H1 (cell line): ENCODE results near the gene ANAPC5.

Experiments
- GTF2F1 ChIP-seq: IDR thresholded peaks from 2 replicates; pipeline ENCODE4 v1.6.1; 2012; ENCODE audit warnings: low read depth, low read length, improper control_type of control experiment, borderline replicate concordance
- NANOG ChIP-seq: IDR thresholded peaks from 2 replicates; pipeline ENCODE4 v1.6.1; 2011; ENCODE audit warnings: low read length, low read depth, mild to moderate bottlenecking, inconsistent platforms; ENCODE audit not compliant: insufficient read depth, poor library complexity, severe bottlenecking
- SIN3A ChIP-seq, 2 experiments: IDR thresholded peaks in 1 of 2; conservative IDR thresholded peaks in 1 of 2; 2 replicates each; pipeline ENCODE4 v1.6.1; 2011 to 2012; ENCODE audit warnings: low read length in 2 of 2, improper control_type of control experiment in 1 of 2, low read depth in 1 of 2, mild to moderate bottlenecking in 1 of 2
- TF ChIP-seq, protein P1 (sequence below): fragments of 300-600 bp; sonication (generic); IDR thresholded peaks from 2 replicates; pipeline ENCODE4 v1.7.1; 2012; ENCODE audit warnings: low read length, moderate library complexity, mild to moderate bottlenecking, inconsistent platforms; ENCODE audit not compliant: insufficient replicate concordance
- TF ChIP-seq, protein P2 (sequence below), 3 experiments: IDR thresholded peaks; 1 replicate in 2 of 3; 2 replicates in 1 of 3; pipeline versions ENCODE4 v1.5.1 to v1.6.1; 2011; ENCODE audit warnings: low read length in 3 of 3, mild to moderate bottlenecking in 3 of 3, inconsistent platforms in 2 of 3, low read depth in 1 of 3, moderate library complexity in 1 of 3; ENCODE audit not compliant: insufficient read depth in 1 of 3; ENCODE audit errors: control extremely low read depth in 1 of 3
- TF ChIP-seq, protein P3 (sequence below): IDR thresholded peaks from 2 replicates; pipeline ENCODE4 v1.6.1; 2011; ENCODE audit warnings: low read length, improper control_type of control experiment

DNA sequence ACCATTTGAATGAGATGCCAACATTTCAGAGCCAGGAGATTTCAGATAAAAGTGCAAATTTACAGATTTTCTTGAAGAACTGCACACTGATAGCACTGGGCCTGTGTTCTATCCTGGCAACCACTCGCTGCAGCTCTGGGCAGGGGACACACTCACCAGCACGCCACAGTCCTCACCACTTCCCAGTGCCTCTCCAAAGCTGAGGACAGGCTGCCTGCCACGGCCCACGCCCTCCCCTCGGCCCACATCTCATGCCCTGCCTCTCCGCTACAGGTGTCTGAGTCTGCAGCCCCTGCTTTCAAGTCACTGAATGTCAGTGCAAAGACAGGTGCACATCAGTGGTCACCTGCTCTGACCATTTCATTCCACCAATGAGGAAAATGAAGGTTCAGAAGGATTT lies 68.4 kb downstream of the ANAPC5 start:
- TF ChIP-seq NANOG (no peak), GTF2F1 (no peak), SIN3A (conservative IDR thresholded peaks at IDR 0.05 in 1 of 2, IDR thresholded peaks at IDR 0.05 in 1 of 2; ENCODE audit: low read depth in 1 of 2, low read length in 2 of 2) (no peak)
- TF ChIP-seq, protein P1, sequence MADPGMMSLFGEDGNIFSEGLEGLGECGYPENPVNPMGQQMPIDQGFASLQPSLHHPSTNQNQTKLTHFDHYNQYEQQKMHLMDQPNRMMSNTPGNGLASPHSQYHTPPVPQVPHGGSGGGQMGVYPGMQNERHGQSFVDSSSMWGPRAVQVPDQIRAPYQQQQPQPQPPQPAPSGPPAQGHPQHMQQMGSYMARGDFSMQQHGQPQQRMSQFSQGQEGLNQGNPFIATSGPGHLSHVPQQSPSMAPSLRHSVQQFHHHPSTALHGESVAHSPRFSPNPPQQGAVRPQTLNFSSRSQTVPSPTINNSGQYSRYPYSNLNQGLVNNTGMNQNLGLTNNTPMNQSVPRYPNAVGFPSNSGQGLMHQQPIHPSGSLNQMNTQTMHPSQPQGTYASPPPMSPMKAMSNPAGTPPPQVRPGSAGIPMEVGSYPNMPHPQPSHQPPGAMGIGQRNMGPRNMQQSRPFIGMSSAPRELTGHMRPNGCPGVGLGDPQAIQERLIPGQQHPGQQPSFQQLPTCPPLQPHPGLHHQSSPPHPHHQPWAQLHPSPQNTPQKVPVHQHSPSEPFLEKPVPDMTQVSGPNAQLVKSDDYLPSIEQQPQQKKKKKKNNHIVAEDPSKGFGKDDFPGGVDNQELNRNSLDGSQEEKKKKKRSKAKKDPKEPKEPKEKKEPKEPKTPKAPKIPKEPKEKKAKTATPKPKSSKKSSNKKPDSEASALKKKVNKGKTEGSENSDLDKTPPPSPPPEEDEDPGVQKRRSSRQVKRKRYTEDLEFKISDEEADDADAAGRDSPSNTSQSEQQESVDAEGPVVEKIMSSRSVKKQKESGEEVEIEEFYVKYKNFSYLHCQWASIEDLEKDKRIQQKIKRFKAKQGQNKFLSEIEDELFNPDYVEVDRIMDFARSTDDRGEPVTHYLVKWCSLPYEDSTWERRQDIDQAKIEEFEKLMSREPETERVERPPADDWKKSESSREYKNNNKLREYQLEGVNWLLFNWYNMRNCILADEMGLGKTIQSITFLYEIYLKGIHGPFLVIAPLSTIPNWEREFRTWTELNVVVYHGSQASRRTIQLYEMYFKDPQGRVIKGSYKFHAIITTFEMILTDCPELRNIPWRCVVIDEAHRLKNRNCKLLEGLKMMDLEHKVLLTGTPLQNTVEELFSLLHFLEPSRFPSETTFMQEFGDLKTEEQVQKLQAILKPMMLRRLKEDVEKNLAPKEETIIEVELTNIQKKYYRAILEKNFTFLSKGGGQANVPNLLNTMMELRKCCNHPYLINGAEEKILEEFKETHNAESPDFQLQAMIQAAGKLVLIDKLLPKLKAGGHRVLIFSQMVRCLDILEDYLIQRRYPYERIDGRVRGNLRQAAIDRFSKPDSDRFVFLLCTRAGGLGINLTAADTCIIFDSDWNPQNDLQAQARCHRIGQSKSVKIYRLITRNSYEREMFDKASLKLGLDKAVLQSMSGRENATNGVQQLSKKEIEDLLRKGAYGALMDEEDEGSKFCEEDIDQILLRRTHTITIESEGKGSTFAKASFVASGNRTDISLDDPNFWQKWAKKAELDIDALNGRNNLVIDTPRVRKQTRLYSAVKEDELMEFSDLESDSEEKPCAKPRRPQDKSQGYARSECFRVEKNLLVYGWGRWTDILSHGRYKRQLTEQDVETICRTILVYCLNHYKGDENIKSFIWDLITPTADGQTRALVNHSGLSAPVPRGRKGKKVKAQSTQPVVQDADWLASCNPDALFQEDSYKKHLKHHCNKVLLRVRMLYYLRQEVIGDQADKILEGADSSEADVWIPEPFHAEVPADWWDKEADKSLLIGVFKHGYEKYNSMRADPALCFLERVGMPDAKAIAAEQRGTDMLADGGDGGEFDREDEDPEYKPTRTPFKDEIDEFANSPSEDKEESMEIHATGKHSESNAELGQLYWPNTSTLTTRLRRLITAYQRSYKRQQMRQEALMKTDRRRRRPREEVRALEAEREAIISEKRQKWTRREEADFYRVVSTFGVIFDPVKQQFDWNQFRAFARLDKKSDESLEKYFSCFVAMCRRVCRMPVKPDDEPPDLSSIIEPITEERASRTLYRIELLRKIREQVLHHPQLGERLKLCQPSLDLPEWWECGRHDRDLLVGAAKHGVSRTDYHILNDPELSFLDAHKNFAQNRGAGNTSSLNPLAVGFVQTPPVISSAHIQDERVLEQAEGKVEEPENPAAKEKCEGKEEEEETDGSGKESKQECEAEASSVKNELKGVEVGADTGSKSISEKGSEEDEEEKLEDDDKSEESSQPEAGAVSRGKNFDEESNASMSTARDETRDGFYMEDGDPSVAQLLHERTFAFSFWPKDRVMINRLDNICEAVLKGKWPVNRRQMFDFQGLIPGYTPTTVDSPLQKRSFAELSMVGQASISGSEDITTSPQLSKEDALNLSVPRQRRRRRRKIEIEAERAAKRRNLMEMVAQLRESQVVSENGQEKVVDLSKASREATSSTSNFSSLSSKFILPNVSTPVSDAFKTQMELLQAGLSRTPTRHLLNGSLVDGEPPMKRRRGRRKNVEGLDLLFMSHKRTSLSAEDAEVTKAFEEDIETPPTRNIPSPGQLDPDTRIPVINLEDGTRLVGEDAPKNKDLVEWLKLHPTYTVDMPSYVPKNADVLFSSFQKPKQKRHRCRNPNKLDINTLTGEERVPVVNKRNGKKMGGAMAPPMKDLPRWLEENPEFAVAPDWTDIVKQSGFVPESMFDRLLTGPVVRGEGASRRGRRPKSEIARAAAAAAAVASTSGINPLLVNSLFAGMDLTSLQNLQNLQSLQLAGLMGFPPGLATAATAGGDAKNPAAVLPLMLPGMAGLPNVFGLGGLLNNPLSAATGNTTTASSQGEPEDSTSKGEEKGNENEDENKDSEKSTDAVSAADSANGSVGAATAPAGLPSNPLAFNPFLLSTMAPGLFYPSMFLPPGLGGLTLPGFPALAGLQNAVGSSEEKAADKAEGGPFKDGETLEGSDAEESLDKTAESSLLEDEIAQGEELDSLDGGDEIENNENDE: no peak
- TF ChIP-seq, protein P2, sequence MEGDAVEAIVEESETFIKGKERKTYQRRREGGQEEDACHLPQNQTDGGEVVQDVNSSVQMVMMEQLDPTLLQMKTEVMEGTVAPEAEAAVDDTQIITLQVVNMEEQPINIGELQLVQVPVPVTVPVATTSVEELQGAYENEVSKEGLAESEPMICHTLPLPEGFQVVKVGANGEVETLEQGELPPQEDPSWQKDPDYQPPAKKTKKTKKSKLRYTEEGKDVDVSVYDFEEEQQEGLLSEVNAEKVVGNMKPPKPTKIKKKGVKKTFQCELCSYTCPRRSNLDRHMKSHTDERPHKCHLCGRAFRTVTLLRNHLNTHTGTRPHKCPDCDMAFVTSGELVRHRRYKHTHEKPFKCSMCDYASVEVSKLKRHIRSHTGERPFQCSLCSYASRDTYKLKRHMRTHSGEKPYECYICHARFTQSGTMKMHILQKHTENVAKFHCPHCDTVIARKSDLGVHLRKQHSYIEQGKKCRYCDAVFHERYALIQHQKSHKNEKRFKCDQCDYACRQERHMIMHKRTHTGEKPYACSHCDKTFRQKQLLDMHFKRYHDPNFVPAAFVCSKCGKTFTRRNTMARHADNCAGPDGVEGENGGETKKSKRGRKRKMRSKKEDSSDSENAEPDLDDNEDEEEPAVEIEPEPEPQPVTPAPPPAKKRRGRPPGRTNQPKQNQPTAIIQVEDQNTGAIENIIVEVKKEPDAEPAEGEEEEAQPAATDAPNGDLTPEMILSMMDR (IDR thresholded peaks at IDR 0.05; ENCODE audit: control extremely low read depth in 1 of 3, insufficient read depth in 1 of 3, low read depth in 1 of 3, low read length in 3 of 3): no peak
- TF ChIP-seq, protein P3, sequence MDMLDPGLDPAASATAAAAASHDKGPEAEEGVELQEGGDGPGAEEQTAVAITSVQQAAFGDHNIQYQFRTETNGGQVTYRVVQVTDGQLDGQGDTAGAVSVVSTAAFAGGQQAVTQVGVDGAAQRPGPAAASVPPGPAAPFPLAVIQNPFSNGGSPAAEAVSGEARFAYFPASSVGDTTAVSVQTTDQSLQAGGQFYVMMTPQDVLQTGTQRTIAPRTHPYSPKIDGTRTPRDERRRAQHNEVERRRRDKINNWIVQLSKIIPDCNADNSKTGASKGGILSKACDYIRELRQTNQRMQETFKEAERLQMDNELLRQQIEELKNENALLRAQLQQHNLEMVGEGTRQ: no peak
